ENCODE results near the gene HAX1.
"Not testable (repeated sequence)": the region's sequence is repeated elsewhere in the genome, so short reads cannot be mapped to it uniquely, and the experiment has no call there.

HAX1 gene

DNA sequence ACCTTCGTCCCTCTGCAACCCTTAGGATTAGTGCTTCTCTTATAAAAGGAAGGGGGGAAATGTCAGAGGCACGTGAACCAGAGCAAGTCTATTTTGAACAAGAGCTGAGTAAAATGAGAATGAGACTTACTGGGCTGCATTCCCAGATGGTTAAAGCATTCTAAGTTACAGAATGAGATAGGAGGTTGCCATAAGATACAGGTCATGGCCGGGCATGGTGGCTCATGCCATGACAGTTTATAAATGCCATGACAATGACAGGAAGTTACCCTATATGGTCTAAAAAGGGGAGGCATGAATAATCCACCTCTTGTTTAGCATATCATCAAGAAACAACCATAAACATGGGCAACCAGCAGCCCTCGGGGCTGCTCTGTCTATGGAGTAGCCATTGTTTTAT lies 46.0 kb downstream of the HAX1 start:
- Histone ChIP-seq H3K4me1 (ENCODE audit: insufficient read depth, low read length, poor library complexity, severe bottlenecking) (no peaks in the 10 kb centered on the region), H3K27me3 (ENCODE audit: insufficient read depth, low read length, poor library complexity, severe bottlenecking) (no peaks in the 10 kb centered on the region), H3K4me3 (ENCODE audit: low read length, poor library complexity, severe bottlenecking) (no peak overlapping the region), H3F3A (ENCODE audit: low read depth) (no peaks in the 10 kb centered on the region), H3K4me2 (ENCODE audit: low read depth, low read length, poor library complexity, severe bottlenecking) (no peak overlapping the region), H3K9ac (ENCODE audit: low read depth, low read length, poor library complexity, severe bottlenecking) (no peak overlapping the region), H3K9me3 (ENCODE audit: insufficient read depth, low read depth, low read length) (0 out of 2 replicates have a peak, but pooled peaks cover 4% of the 10 kb centered on the region), H2AFZ (ENCODE audit: low read length) (no peak overlapping the region), H3K79me2 (ENCODE audit: insufficient read depth, low read length) (no peaks in the 10 kb centered on the region), H4K20me1 (ENCODE audit: insufficient read depth, low read length, poor library complexity, severe bottlenecking) (no peaks in the 10 kb centered on the region), H3K36me3 (ENCODE audit: insufficient read depth, low read length) (no peaks in the 10 kb centered on the region), H3K9me2 (replicated peaks; ENCODE audit: low read depth, low read length) (no peaks in the 10 kb centered on the region)
- TF ChIP-seq, protein P1, sequence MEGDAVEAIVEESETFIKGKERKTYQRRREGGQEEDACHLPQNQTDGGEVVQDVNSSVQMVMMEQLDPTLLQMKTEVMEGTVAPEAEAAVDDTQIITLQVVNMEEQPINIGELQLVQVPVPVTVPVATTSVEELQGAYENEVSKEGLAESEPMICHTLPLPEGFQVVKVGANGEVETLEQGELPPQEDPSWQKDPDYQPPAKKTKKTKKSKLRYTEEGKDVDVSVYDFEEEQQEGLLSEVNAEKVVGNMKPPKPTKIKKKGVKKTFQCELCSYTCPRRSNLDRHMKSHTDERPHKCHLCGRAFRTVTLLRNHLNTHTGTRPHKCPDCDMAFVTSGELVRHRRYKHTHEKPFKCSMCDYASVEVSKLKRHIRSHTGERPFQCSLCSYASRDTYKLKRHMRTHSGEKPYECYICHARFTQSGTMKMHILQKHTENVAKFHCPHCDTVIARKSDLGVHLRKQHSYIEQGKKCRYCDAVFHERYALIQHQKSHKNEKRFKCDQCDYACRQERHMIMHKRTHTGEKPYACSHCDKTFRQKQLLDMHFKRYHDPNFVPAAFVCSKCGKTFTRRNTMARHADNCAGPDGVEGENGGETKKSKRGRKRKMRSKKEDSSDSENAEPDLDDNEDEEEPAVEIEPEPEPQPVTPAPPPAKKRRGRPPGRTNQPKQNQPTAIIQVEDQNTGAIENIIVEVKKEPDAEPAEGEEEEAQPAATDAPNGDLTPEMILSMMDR (conservative IDR thresholded peaks at IDR 0.05; ENCODE audit: low read length) = no peak
- no peak for TF ChIP-seq EZH2phosphoT487 (IDR thresholded peaks at IDR 0.05; ENCODE audit: borderline replicate concordance)

DNA sequence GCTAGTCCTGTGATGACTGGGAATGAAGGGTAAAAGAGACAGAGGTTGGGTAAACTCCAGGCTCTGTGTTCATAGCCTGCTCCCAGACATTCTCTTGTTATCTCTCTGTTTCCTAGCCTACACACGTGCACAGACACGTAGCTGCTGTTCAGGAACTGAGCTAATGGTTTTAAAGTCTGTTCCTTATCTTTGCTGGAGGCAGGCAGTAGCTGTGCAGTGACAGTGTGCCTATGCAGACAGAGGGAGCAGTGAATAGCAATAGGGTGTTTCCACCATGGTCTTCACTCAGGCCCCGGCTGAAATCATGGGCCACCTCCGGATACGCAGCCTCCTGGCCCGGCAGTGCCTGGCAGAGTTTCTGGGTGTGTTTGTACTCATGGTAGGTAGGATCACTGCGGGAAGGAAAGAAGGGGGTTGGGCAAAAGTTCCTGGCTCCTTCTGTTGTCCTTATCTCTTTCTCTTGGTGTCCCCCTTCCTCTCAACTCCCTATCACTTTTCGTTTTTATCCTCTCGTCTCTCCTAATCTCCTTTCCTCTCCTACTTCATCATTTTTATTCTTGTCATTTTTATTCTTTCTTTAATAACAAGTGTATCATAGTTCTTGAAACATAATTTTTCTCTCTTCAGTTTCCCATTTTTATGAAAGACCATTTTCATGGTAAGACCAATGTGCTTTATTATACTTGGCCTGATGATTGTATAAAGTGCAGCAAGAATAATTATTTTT lies 48.6 kb downstream of the HAX1 start, which contains the start of gene AQP10:
AQP10 (plus strand) TSS at position 212 of the 727 bp plus-strand sequence; CDS start at position 275, 63 bp downstream.
- Histone ChIP-seq H3K4me2 (ENCODE audit: low read depth, low read length, poor library complexity, severe bottlenecking) (no peak within 1 kb of the TSS), H3K27me3 (ENCODE audit: insufficient read depth, low read length, poor library complexity, severe bottlenecking) (no peaks in the 10 kb centered on the region), H3F3A (ENCODE audit: low read depth) (no peaks in the 10 kb centered on the region), H4K20me1 (ENCODE audit: insufficient read depth, low read length, poor library complexity, severe bottlenecking) (no peaks in the 10 kb centered on the region), H3K4me1 (ENCODE audit: insufficient read depth, low read length, poor library complexity, severe bottlenecking) (peaks cover 5% of the 10 kb centered on the region), H3K4me3 (ENCODE audit: low read length, poor library complexity, severe bottlenecking) (no peak within 1 kb of the TSS), H2AFZ (ENCODE audit: low read length) (no peak within 1 kb of the TSS), H3K9ac (ENCODE audit: low read depth, low read length, poor library complexity, severe bottlenecking) (no peak within 1 kb of the TSS), H3K9me2 (replicated peaks; ENCODE audit: low read depth, low read length) (no peaks in the 10 kb centered on the region), H3K36me3 (ENCODE audit: insufficient read depth, low read length) (no peaks in the 10 kb centered on the region), H3K79me2 (ENCODE audit: insufficient read depth, low read length) (peaks cover 5% of the 10 kb centered on the region; the same call in 1 of the 2 replicates), H3K9me3 (ENCODE audit: insufficient read depth, low read depth, low read length) (0 out of 2 replicates have a peak, but pooled peaks cover 4% of the 10 kb centered on the region)
- TF ChIP-seq EZH2phosphoT487 (IDR thresholded peaks at IDR 0.05; ENCODE audit: borderline replicate concordance) = no peak
- TF ChIP-seq, protein P1 (conservative IDR thresholded peaks at IDR 0.05; ENCODE audit: low read length) = no peak

DNA sequence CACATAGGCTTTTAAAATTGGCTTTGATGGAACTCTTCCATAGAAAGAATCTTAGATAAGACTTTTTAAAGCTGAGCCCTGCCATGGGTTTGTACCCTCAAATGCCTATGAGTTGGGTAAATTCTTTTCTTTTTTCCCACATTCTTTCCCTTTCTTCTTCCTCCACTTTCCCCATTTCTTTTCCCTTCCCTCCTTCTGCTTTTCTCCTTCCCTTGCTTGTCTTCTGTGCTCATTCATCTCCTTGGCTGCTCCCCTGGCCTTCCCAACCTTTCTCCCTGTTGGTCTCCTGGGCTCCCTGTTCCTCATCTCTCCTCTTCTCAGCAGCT lies 49.1 kb downstream of the HAX1 start:
- H3K9ac ChIP-seq (ENCODE audit: low read depth, low read length, poor library complexity, severe bottlenecking); H2AFZ ChIP-seq (ENCODE audit: low read length); H3F3A ChIP-seq (ENCODE audit: low read depth); H3K9me3 ChIP-seq (ENCODE audit: insufficient read depth, low read depth, low read length); H3K4me2 ChIP-seq (ENCODE audit: low read depth, low read length, poor library complexity, severe bottlenecking); H3K9me2 ChIP-seq (replicated peaks; ENCODE audit: low read depth, low read length); H3K27me3 ChIP-seq (ENCODE audit: insufficient read depth, low read length, poor library complexity, severe bottlenecking); H4K20me1 ChIP-seq (ENCODE audit: insufficient read depth, low read length, poor library complexity, severe bottlenecking); H3K4me3 ChIP-seq (ENCODE audit: low read length, poor library complexity, severe bottlenecking); H3K36me3 ChIP-seq (ENCODE audit: insufficient read depth, low read length): not testable (repeated sequence)
- Histone ChIP-seq H3K79me2 (ENCODE audit: insufficient read depth, low read length) (peaks cover 10% of the 10 kb centered on the region; the same call in 1 of the 2 replicates), H3K4me1 (ENCODE audit: insufficient read depth, low read length, poor library complexity, severe bottlenecking) (peaks cover 10% of the 10 kb centered on the region)

DNA sequence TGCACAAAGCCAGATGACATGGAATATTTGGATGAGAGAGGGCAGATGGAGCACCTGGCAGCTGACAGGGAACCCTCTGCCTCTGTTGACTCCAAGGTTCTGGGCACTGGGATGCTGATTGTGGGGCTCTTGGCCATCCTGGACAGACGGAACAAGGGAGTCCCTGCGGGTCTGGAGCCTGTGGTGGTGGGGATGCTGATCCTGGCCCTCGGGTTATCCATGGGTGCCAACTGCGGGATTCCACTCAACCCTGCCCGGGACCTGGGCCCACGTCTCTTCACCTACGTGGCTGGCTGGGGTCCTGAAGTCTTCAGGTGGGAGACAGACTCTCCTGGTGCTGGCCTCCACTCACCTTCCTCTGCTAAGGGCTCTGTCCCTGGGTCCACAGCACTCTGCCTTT lies 51.1 kb downstream of the HAX1 start:
- Histone ChIP-seq H3K9me2 (replicated peaks; ENCODE audit: low read depth, low read length) (no peaks in the 10 kb centered on the region), H3K9me3 (ENCODE audit: insufficient read depth, low read depth, low read length) (no peaks in the 10 kb centered on the region), H3F3A (ENCODE audit: low read depth) (no peaks in the 10 kb centered on the region), H3K79me2 (ENCODE audit: insufficient read depth, low read length) (peaks cover 22% of the 10 kb centered on the region), H3K9ac (ENCODE audit: low read depth, low read length, poor library complexity, severe bottlenecking) (no peak overlapping the region), H3K4me2 (ENCODE audit: low read depth, low read length, poor library complexity, severe bottlenecking) (no peak overlapping the region), H3K36me3 (ENCODE audit: insufficient read depth, low read length) (no peaks in the 10 kb centered on the region), H4K20me1 (ENCODE audit: insufficient read depth, low read length, poor library complexity, severe bottlenecking) (peaks cover 7% of the 10 kb centered on the region), H3K4me3 (ENCODE audit: low read length, poor library complexity, severe bottlenecking) (no peak overlapping the region), H3K4me1 (ENCODE audit: insufficient read depth, low read length, poor library complexity, severe bottlenecking) (peaks cover 26% of the 10 kb centered on the region), H2AFZ (ENCODE audit: low read length) (no peak overlapping the region), H3K27me3 (ENCODE audit: insufficient read depth, low read length, poor library complexity, severe bottlenecking) (no peaks in the 10 kb centered on the region)
- TF ChIP-seq EZH2phosphoT487 (IDR thresholded peaks at IDR 0.05; ENCODE audit: borderline replicate concordance) = no peak
- TF ChIP-seq, protein P1 (conservative IDR thresholded peaks at IDR 0.05; ENCODE audit: low read length) = no peak

Data from Loucy (cell line).